Lung (tissue), 13 donors: ENCODE data around the gene CFAP61. TPM values are rescaled to one million over a fixed set of nuclear protein-coding genes. Genes with fewer than 3 reads are reported as not detected.
A peak's percentile ranks its signal among the peaks of the same experiment; 100 is the strongest.

Experiments
- ATAC-seq: fragments of 200-7000 bp; cut with Tn5 transposase; one replicate; pipeline ENCODE4 v1.9.1; 2020; ENCODE audit warnings: moderate number of reproducible peaks; ENCODE audit not compliant: insufficient read depth, low FRiP score
- DNase-seq, 3 donors: peaks; one replicate each; pipeline ENCODE4 v3.0.0-alpha.2; 2013 to 2017
- H3K27ac ChIP-seq, 2 donors: one replicate each; pipeline ENCODE4 v1.5.1; 2013; ENCODE audit warnings: mild to moderate bottlenecking in 2 of 2, moderate library complexity in 2 of 2, control low read depth in 1 of 2, inconsistent platforms in 1 of 2, low read depth in 1 of 2, low read length in 1 of 2
- H3K27me3 ChIP-seq, 3 donors: one replicate each; pipeline ENCODE4 v1.5.1; 2013; ENCODE audit warnings: low read length in 2 of 3; ENCODE audit not compliant: control insufficient read depth in 3 of 3, insufficient read depth in 3 of 3
- H3K36me3 ChIP-seq, 4 donors: one replicate each; pipeline ENCODE4 v1.5.1; 2013; ENCODE audit warnings: low read length in 4 of 4, mild to moderate bottlenecking in 1 of 4, moderate library complexity in 1 of 4; ENCODE audit not compliant: control insufficient read depth in 4 of 4, insufficient read depth in 4 of 4
- H3K4me1 ChIP-seq, 5 donors: one replicate each; pipeline ENCODE4 v1.5.1; 2013; ENCODE audit warnings: low read length in 5 of 5, mild to moderate bottlenecking in 2 of 5, moderate library complexity in 1 of 5; ENCODE audit not compliant: control insufficient read depth in 5 of 5, insufficient read depth in 5 of 5
- H3K4me3 ChIP-seq: one replicate; pipeline ENCODE4 v1.5.1; 2013; ENCODE audit warnings: mild to moderate bottlenecking, control low read depth, moderate library complexity
- H3K9ac ChIP-seq, 2 donors: one replicate each; pipeline ENCODE4 v1.5.1; 2013; ENCODE audit warnings: low read length in 2 of 2, control low read depth in 1 of 2; ENCODE audit not compliant: insufficient read depth in 1 of 2
- H3K9me3 ChIP-seq, 4 donors: one replicate each; pipeline ENCODE4 v1.5.1; 2013; ENCODE audit warnings: low read length in 3 of 4, mild to moderate bottlenecking in 1 of 4, moderate library complexity in 1 of 4; ENCODE audit not compliant: control insufficient read depth in 4 of 4, insufficient read depth in 3 of 4
- WGBS, 2 donors: extraction: QIAGEN DNeasy Blood & Tissue Kit; methylation state at CpG; one replicate each; pipeline ENCODE4 v1.1.7; 2013; 5-methylcytosine and 5-hydroxymethylcytosine counted together
- polyA plus RNA-seq, 2 donors: library from polyadenylated mRNA; stranded (reverse); fragments of 200-250 nt; gene quantifications; one replicate each; pipeline ENCODE4 v1.2.1, GENCODE V29; 2013
- small RNA-seq: library from RNA; depleted of rRNA; stranded (forward); fragments of <200 nt; gene quantifications from one replicate; pipeline ENCODE3, GENCODE V24; 2014; ENCODE audit warnings: low replicate concordance
- total RNA-seq, 2 donors: library from RNA; depleted of rRNA in 1 of 2; stranded (reverse); fragments of >200 nt in 1 of 2; gene quantifications; one replicate each; pipeline ENCODE4 v1.2.1, GENCODE V29; 2014 to 2021
- TF ChIP-seq, protein P1 (sequence below): IDR thresholded peaks from 2 replicates; pipeline ENCODE4 v1.5.1; 2012; ENCODE audit warnings: mild to moderate bottlenecking; ENCODE audit errors: control extremely low read depth, extremely low read depth
- donor health status: control.
- donor health status: control.
- donor health status: Bipolar disorder and iron deficiency.
- donor health status: healthy.
- donor health status: DM: yes; HTN: yes; CAD: no.

The CFAP61 gene
- total and polyA plus RNA-seq, 4 donors = 2.0 to 15.4 (median 6.5) TPM

- no peak for ATAC-seq
- TF ChIP-seq, protein P1, sequence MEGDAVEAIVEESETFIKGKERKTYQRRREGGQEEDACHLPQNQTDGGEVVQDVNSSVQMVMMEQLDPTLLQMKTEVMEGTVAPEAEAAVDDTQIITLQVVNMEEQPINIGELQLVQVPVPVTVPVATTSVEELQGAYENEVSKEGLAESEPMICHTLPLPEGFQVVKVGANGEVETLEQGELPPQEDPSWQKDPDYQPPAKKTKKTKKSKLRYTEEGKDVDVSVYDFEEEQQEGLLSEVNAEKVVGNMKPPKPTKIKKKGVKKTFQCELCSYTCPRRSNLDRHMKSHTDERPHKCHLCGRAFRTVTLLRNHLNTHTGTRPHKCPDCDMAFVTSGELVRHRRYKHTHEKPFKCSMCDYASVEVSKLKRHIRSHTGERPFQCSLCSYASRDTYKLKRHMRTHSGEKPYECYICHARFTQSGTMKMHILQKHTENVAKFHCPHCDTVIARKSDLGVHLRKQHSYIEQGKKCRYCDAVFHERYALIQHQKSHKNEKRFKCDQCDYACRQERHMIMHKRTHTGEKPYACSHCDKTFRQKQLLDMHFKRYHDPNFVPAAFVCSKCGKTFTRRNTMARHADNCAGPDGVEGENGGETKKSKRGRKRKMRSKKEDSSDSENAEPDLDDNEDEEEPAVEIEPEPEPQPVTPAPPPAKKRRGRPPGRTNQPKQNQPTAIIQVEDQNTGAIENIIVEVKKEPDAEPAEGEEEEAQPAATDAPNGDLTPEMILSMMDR = no peak
- no peaks in the 10 kb centered on the region for H3K27me3 ChIP-seq
- peaks cover 0 to 26% (median 0%) of the 10 kb centered on the region in 4 donors for H3K36me3 ChIP-seq
- no peak overlapping the region for H3K4me3 ChIP-seq
- WGBS, 2 donors = 81 to 82% methylated on average over 2 of the region's 2 CpGs
- H3K4me1 ChIP-seq = peaks cover 0 to 14% (median 5%) of the 10 kb centered on the region in 5 donors
- no peak overlapping the region for H3K9ac ChIP-seq
- no peak overlapping the region for H3K27ac ChIP-seq
- peak in 1 of 3 donors; percentile 6 for DNase-seq
- H3K9me3 ChIP-seq = no peaks in the 10 kb centered on the region
Observed at GRCh38 chr20:20406306-20406705, 354.0 kb downstream of the CFAP61 start.

GRCh38 chr20:20407891-20408805, 355.8 kb downstream of the CFAP61 start:
- Histone ChIP-seq H3K9ac (no peak overlapping the region), H3K9me3 (no peaks in the 10 kb centered on the region), H3K36me3 (peaks cover 0 to 22% (median 0%) of the 10 kb centered on the region in 4 donors), H3K4me3 (no peak overlapping the region), H3K4me1 (peaks cover 0 to 14% (median 5%) of the 10 kb centered on the region in 5 donors), H3K27ac (no peak overlapping the region), H3K27me3 (no peaks in the 10 kb centered on the region)
- ATAC-seq (no peak), DNase-seq (peak in 2 of 3 donors; percentile 68 to 78)
- WGBS, 2 donors = 74 to 79% methylated on average over 6 of the region's 6 CpGs
- TF ChIP-seq, protein P1 = no peak

GRCh38 chr20:20409331-20409730, 357.0 kb downstream of the CFAP61 start:
- Histone ChIP-seq H3K4me1 (peaks cover 0 to 14% (median 5%) of the 10 kb centered on the region in 5 donors), H3K27ac (no peak overlapping the region), H3K36me3 (peaks cover 0 to 22% (median 0%) of the 10 kb centered on the region in 4 donors), H3K27me3 (no peaks in the 10 kb centered on the region), H3K9me3 (no peaks in the 10 kb centered on the region), H3K9ac (no peak overlapping the region), H3K4me3 (no peak overlapping the region)
- ATAC-seq = no peak
- TF ChIP-seq, protein P1 = no peak
- WGBS, 2 donors = 97 to 98% methylated on average over 4 of the region's 4 CpGs
- no peak for DNase-seq

Small RNAs within 50 kb of the gene (small RNA-seq; reads per million reads assigned to genes)
- gene RN7SL690P = not detected

Other genes starting within 250 kb of the CFAP61 start
- gene NAA20, start 35.2 kb upstream of the CFAP61 start, total RNA-seq = 10 to 100 TPM; 33.6 to 55.6 TPM
- 100 to 1,000 TPM in 1 of 2 donors, 10 to 100 TPM in 1; 64.3 to 143 TPM for gene NAA20, start 35.2 kb upstream of the CFAP61 start, polyA plus RNA-seq
- gene CRNKL1, start 66 bp upstream of the CFAP61 start, total RNA-seq = 10 to 100 TPM; 14.5 to 39.5 TPM
- gene CRNKL1, start 66 bp upstream of the CFAP61 start, polyA plus RNA-seq = 10 to 100 TPM; 11.0 to 26.4 TPM